ENCODE data around the gene NDN.
"Not testable (repeated sequence)": the region's sequence is repeated elsewhere in the genome, so short reads cannot be mapped to it uniquely, and the experiment has no call there.

NDN gene, protein sequence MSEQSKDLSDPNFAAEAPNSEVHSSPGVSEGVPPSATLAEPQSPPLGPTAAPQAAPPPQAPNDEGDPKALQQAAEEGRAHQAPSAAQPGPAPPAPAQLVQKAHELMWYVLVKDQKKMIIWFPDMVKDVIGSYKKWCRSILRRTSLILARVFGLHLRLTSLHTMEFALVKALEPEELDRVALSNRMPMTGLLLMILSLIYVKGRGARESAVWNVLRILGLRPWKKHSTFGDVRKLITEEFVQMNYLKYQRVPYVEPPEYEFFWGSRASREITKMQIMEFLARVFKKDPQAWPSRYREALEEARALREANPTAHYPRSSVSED

DNA sequence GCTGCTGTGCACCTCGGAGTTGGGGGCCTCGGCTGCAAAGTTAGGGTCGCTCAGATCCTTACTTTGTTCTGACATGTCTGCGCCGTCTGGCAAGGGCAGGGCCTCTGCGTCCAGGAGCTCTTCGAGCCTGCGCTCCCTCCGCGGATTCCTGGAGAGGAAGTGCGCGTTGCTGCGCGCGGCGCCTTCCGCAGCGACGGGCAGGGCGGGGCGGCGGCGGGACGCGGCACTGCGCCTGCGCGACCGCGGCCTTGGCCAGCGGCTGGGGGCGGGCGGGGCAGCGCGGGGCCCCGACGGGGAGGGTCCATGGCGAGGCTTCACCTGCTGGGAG is at the start of gene NDN:
TSS of gene NDN (minus strand) at position 163 of the 328 bp plus-strand sequence. CDS start at position 75, 88 bp downstream.
- DNase-seq (ENCODE audit: insufficient read length, low spot score): no peak
- no peak for FAIRE-seq

DNA sequence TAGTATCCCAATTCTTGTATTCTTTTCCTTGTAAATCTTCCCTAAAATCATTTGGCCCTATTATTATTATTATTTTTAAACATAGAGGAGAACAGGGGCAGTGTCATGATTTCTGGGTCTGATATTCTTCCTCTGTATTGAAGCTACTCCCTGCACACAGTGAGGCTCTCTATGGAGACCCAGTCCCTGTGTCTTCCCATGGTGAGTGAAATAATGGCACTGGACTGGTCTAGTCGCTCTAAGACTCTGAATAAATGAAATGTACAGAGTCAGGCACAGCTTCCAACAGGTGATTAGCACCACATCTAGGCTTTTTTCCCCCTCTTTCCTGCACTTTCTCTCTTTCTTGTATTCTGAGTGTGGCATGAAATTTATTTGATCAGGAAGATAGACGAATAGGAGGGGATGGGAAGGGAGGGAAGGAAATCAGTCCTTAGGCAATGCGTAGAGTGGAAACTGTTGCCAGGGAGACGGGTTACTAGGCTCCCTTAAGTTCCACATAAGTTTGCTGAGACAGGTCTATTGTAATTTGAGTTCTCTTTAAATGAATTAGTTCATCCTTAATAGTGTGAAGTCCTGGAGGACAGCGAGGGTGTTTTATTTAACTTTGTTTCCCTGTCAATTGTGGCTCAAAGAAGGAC is 49.0 kb upstream of the NDN start:
- FAIRE-seq (no peak), DNase-seq (ENCODE audit: insufficient read length, low spot score) (no peak)

DNA sequence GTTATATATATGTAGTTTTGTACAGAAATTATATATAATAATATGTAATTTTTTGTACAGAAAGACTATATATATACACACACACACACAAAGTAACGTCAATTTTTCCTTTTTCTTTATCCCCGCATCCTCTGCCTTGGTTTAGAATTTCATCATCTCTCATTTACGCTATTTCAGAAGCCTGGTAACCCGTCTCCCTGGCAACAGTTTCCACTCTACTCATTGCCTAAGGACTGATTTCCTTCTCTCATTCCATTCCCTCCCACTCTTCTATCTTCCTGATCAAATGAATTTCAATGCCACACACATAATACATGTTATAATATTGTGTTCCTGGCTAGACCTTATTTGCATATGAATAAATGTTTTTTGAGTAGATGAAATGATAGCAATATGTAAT is 47.8 kb upstream of the NDN start:
- DNase-seq (ENCODE audit: insufficient read length, low spot score) (no peak), FAIRE-seq (no peak)

DNA sequence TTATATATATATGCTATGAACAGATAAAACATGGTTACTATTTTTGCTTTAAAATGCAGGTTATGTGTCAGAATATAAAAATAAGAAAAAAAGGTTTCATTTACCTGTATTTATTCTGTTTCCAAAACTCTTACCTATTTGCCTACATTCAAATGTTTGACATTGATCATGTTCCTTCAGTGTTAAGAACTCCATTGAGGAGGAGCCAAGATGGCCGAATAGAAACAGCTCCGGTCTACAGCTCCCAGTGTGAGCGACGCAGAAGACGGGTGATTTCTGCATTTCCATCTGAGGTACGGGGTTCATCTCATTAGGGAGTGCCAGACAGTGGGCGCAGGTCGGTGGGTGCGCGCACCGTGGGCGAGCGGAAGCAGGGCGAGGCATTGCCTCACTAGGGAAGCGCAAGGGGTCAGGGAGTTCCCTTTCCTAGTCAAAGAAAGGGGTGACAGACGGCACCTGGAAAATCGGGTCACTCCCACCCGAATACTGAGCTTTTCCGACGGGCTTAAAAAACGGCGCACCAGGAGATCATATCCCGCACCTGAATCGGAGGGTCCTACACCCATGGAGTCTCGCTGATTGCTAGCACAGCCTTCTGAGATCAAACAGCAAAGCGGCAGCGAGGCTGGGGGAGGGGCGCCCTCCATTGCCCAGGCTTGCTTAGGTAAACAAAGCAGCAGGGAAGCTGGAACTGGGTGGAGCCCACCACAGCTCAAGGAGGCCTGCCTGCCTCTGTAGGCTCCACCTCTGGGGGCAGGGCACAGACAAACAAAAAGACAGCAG is 27.0 kb upstream of the NDN start:
- not testable (repeated sequence) for DNase-seq (ENCODE audit: insufficient read length, low spot score); FAIRE-seq

DNA sequence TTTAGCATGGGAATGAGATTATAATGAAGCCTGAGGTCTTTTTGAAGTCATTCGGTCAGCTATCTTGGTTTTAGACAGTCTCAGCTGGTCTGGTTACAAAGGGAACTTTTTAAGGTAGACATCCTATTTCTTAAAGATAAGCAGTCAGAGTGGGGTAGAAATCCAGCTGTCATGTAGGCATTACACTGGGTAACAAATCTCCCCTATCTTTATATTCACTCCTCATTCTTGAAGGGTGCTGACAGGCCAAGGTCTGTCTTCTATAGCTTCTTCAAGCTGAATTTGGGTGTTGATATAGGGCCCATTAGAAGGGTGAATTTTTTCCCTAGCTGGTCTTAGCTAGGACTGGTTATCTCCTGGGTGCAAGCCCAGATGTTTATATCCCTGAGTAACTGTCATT is 21.2 kb upstream of the NDN start:
- no peak for FAIRE-seq

DNA sequence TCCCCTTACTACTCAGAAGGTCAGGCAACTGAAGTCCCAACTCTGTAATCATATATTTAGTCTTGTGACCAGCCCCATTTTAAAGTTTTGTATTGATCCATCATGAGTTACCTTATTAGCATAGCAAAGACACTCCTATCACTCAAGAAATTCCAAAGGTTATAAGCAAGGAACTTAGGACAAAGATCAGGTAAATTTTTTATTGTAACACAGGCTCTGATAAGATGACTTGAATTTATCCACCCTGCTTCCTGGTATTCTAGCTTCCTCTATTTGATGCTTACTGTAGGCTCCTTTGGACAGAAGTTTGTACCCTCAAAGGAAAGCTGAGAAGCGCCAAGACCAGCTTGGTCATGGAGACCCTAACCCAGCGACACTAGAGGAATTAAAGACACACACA is 8.2 kb upstream of the NDN start:
- FAIRE-seq (no peak), DNase-seq (ENCODE audit: insufficient read length, low spot score) (no peak)

More for the DNA sequence above, 21.2 kb upstream of the NDN start:
- DNase-seq (ENCODE audit: insufficient read length, low spot score): no peak

DNA sequence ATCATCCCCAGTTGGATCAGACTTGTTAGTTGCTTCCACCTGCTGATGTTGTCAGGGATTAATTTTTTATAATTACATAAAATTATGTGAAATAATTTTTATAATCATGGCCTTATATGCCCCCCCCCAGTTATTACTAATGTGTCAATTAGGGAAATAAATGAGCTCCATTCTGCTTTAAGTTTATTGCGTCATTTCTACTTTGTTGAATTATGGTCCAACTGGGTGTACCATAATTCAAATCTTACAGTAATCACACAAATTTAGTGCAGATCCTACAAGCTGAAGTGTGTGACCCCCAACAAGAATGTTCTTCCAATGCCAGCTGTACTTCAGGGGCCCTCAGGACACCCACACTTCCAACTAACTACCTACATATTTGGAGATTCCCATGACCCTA is 7.5 kb upstream of the NDN start:
- DNase-seq (ENCODE audit: insufficient read length, low spot score) (no peak), FAIRE-seq (no peak)

DNA sequence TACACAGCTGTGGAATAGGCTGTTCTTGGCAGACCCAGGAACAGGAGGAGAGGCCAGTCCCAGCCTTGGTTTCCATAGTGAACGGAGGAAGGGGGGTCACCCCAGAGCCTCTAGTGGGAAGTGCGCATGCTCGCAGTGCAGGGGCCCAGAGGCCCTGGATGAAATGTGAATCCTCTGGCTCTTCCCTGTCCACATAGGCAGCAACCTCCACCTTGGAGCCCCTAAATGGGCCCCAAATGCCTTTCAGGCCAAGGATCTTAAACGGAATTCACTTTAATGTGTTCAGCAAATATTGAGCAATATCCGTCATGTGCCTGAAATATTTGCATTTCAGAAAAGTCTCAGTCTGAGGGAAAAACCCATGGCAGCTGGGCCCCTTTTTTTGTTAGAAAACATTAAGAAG is 3.3 kb upstream of the NDN start:
- no peak for FAIRE-seq
- no peak for DNase-seq (ENCODE audit: insufficient read length, low spot score)

DNA sequence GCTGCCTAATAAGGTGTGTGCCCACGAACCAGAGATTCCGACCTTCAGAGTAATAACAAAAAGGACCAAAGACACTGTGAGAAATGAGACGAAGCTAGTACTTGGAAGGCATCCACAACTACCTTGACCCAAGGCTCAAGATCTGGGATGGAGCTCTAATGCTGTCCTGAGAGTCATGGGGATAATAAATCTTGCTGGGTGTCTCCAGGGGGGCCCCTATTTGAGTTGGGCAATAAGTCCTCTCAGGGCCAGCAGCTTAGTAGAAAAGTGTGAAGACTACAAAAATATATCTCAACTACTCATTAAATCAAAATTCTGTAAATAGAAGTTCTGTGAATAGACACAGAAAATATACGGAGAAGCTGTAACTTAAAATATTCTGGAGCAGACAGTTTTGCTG is 2.9 kb upstream of the NDN start:
- DNase-seq (ENCODE audit: insufficient read length, low spot score): no peak
- no peak for FAIRE-seq

DNA sequence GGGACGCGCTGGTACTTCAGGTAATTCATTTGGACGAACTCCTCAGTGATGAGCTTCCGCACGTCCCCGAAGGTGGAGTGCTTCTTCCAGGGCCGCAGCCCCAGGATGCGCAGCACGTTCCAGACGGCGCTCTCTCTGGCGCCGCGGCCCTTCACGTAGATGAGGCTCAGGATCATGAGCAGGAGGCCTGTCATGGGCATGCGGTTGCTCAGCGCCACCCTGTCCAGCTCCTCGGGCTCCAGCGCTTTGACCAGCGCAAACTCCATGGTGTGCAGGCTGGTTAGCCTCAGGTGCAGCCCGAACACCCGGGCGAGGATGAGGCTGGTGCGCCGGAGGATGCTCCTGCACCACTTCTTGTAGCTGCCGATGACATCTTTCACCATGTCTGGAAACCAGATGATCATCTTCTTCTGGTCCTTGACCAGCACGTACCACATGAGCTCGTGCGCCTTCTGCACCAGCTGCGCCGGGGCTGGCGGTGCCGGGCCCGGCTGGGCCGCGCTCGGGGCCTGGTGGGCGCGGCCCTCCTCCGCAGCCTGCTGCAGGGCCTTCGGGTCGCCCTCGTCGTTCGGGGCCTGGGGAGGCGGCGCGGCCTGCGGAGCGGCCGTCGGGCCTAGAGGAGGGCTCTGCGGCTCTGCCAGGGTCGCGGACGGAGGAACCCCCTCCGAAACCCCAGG is 501 bp downstream of the NDN start:
- FAIRE-seq: no peak
- no peak for DNase-seq (ENCODE audit: insufficient read length, low spot score)

DNA sequence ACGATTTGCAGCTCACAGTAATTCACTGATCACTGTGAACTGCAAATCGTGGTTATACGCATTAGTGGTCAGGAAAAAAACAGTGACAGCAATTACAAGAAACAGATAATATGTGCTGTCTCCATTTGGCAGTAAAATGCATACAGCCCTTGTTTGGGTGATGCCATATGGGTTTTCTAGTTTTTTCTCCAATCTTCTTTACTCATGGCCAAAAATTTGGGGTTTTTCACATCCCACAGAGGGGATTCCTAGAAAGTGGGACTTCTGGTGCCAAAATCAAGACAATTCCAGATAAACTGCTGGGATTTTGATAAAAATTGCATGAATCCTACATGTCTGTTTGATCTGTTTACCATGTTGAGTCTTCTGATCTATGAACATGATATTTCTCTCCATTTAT is 15.6 kb downstream of the NDN start:
- FAIRE-seq (no peak), DNase-seq (ENCODE audit: insufficient read length, low spot score) (no peak)

DNA sequence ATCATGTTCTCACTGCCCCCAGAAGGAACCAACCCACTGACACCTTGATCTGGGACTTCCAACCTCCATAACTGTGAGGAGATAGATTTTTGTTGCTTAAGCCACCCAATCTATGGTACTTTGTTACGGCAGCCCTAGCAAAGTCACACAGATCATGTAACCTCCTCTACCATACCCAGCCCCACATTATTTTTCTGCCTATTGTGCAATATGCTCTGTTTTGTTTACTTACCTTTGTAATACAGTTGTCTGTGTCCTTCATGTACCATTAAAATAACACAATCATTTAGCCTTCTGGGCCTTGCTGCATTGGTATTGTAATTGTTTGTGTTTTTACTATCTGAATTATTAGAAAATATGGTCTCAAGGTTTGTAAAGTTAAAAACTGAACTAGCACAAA is 16.1 kb downstream of the NDN start:
- no peak for DNase-seq (ENCODE audit: insufficient read length, low spot score)
- no peak for FAIRE-seq

DNA sequence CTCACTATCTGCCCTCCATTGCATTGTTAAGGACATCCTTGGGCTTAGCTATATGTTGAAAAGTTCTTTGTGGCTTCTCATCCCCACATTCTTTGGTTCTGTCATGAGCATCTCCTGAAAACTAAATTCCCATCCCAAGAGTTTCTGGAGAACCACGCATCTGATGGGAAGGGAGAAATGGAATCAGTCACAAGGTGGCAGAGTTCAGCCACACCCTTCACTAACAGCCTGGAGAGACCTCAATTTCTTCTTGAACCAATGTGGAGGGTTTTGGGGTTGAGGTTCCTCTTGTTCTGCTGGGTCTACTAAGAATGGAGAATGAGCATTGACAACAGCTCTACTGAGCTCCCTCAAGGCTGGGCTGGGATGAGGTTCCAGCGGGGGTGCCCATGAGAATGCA is 23.9 kb downstream of the NDN start:
- no peak for FAIRE-seq
- no peak for DNase-seq (ENCODE audit: insufficient read length, low spot score)

DNA sequence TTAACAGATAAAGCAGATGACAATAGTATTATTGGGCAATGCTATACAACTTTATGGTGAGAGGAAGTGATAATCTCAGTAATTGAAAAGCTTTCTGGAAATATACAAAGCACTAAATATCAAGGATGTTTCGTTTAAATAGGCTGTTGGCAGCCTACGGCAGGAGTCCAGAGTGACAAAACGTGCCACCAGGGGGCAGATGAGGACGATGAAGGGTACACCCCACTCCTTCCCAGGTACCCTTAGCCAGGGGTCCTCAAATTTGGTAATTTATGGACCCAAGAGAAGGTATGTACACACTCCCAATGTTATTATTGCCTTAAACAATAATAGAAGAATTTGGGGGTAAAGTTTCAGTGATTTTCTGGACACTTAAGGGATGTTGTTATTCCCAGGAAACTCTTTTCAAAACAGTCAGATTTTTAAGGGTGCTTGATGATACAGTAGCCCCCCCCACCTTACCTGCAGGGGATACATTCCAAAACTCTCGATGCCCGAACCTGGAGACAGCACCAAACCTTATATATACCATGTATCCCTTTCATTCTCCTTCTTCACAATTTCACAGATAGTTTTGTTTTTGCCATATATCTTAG is 38.1 kb downstream of the NDN start:
- no peak for DNase-seq (ENCODE audit: insufficient read length, low spot score)

DNA sequence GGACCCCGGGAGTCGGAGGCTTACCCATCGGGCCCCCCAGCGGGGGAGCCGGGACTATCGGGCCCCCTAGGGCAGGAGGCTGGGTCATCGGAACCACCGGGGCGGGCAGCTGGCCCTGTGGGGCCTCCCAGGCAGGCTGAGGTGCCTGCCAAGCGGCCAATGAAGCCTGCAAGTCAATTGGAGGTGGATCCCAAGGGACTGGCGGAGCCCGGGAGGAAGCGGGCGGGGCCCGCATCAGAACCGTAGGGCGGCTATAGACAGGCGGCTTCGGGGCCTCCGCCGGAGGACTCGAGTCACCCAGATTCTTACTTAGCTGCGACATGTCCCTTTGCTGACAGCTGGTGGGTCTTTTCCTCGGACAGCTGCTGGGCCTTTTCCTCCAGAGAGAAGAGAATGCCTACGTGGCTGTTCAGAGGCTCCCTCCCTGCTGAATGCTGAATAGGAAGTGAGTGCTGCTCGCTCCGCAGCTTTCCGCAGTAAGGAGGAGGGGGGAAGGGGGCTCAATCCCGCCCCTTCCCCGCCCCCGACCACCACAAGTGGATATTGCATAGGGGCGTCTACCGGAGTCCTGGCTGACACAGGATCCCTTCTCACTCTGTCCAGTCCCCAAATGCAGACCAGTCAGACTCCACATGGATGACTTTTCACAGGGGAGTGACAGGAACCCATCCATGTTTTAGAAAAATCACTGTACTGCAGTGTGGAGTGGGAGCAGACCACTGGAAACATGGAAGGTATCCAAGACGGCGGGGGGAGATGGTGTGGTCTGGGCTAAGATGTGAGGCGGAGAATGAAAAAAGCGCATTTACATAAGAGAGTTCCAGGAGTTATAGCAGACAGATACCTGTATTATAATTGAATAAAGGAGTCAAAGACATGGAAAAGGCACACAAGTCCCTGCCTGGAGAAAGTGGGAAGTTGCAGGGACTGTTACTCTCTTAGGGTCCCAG is 39.4 kb downstream of the NDN start, which contains the start of gene MAGEL2:
TSS of gene MAGEL2 (minus strand) at position 447 of the 950 bp plus-strand sequence. CDS start at position 322, 125 bp downstream.
- DNase-seq (ENCODE audit: insufficient read length, low spot score) (no peak), FAIRE-seq (no peak)

More for the DNA sequence above, 38.1 kb downstream of the NDN start:
- FAIRE-seq: no peak

DNA sequence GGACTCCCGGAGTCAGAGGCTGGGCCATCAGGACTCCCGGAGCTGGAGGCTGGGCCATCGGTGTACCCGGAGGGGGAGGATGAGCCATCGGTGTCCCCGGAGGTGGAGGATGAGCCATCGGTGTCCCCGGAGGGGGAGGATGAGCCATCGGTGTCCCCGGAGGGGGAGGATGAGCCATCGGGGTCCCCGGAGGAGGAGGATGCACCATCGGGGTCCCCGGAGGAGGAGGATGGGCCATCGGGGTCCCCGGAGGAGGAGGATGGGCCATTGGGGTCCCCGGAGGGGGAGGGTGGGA is 40.2 kb downstream of the NDN start:
- no peak for FAIRE-seq
- DNase-seq (ENCODE audit: insufficient read length, low spot score): no peak

DNA sequence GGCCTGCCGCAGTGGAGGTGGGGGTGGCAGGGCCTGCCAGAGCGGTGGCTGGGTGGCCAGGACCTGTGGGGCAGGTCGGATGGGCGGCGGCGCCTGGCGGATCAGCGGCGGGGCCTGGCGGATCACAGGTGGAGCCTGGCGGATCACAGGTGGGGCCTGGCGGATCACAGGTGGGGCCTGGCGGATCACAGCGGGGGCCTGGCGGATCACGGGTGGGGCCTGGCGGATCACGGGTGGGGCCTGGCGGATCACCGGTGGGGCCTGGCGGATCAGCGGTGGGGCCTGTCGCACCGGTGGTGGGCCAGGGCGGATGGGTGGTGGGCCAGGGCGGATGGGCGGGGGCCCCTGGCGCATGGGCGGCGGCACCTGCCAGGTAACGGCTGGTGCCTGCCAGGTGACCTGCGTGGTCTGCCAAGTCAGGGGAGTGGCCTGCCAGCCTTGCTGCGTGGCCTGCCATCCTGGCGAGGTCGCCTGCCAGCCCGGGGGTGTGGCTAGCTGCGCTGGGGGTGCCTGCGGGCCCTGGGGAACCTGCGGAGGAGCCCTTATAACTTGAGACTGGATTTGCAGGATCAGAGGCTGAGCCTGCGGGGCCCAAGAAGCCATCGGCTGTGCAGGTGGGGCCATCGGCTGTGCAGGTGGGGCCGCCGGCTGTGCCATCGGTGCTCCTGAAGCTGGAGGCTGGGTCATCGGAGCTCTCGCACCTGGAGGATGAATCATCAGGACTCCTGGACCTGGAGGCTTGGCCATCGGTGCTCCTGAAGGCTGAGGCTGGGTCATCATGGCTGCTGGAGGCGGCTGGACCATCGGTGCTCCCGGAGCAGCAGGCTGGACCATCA is 40.7 kb downstream of the NDN start:
- FAIRE-seq (no peak), DNase-seq (ENCODE audit: insufficient read length, low spot score) (no peak)

DNA sequence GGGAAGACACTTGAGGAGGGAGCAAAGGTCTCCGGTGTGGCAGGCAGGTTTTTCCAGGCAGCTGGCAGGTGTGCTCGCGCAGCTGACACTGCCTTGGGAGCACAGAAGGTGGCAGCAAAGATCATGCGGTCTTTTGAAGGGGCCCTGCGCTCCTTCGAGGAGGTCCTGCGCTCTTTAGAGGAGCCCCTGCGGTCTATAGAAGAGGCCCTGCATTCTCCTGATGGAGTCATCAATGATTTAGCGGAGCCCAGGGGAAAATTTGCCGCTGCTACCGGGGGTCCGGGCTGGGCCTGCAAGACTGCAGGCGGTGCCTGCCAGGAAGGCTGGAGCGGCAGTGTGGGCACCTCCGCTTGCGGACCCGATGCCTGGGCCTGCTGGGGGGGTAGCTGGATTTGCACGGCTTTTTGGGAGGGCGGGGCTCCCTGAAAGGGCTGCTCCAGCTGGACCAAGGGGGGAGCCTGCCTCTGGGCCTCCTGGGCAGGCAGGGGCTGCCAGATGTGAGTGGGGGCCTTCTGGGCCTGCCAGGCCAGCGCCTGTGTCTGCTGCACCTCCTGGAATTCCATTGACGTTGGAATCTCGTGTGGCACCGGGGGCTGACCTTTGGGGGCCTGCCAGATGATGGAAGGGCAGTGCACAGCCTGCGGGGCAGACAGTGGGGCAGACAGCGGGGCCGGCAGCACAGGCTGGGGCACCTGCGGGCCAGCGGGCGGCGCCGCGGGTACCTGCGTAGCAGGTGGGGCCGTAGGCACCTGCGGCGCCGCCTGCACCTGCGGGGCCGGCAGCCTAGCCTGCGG is 41.5 kb downstream of the NDN start:
- no peak for FAIRE-seq
- no peak for DNase-seq (ENCODE audit: insufficient read length, low spot score)
